HEK293 (cell line): Measurements from ENCODE around the gene KCNAB1.

Experiments used
- CTCF ChIA-PET: fragments of 350-600 bp; formaldehyde crosslinking; extraction: SDS; loops from one replicate; lab custom pipeline; 2021; ENCODE audit warnings: antibody characterized with exemption; lab: Yijun Ruan, JAX
- POLR2A ChIA-PET: fragments of 300-600 bp; formaldehyde crosslinking; extraction: SDS; loops from one replicate; lab custom pipeline; 2020; ENCODE audit warnings: antibody characterized with exemption, inconsistent platforms; lab: Yijun Ruan, JAX
- H3K27ac ChIP-seq: fragments of 200-500 bp; sonication (Bioruptor generic); 2 replicates; pipeline ENCODE4 v1.5.1; 2014; ENCODE audit warnings: low read depth, low read length, control low read depth, inconsistent platforms; ENCODE audit errors: extremely low read depth
- H3K36me3 ChIP-seq, 2 experiments: fragments of 200-500 bp in 1 of 2; sonication (Bioruptor generic) in 1 of 2; 1 replicate in 1 of 2; 2 replicates in 1 of 2; pipeline ENCODE4 v1.5.1; 2014 to 2017; ENCODE audit warnings: inconsistent platforms in 2 of 2, low read length in 2 of 2; ENCODE audit not compliant: control insufficient read depth in 2 of 2, insufficient read depth in 1 of 2
- H3K4me1 ChIP-seq: fragments of 200-500 bp; sonication (Bioruptor generic); 2 replicates; pipeline ENCODE4 v1.5.1; 2014; ENCODE audit warnings: mild to moderate bottlenecking, low read length, inconsistent platforms; ENCODE audit not compliant: control insufficient read depth, insufficient read depth
- H3K4me3 ChIP-seq: 2 replicates; pipeline ENCODE4 v1.5.1; 2011; ENCODE audit warnings: low read depth, mild to moderate bottlenecking, control low read depth, low read length, moderate library complexity
- H3K9me3 ChIP-seq: fragments of 200-500 bp; sonication (Bioruptor generic); 2 replicates; pipeline ENCODE4 v1.5.1; 2014; ENCODE audit warnings: low read depth, low read length, inconsistent platforms; ENCODE audit not compliant: control insufficient read depth, insufficient read depth
- ATF2 ChIP-seq: fragments of 450-650 bp; formaldehyde crosslinking; IDR thresholded peaks from 2 replicates; pipeline ENCODE4 v1.5.1; 2016; ENCODE audit warnings: missing biosample characterization, missing genetic modification characterization, low read depth
- CTCF ChIP-seq: fragments of 450-650 bp; formaldehyde crosslinking; IDR thresholded peaks from 2 replicates; pipeline ENCODE4 v1.5.1; 2016; ENCODE audit warnings: missing biosample characterization, missing genetic modification characterization
- ELK4 ChIP-seq: IDR thresholded peaks from 2 replicates; pipeline ENCODE4 v1.6.1; 2011; ENCODE audit warnings: mild to moderate bottlenecking, low read depth, low read length, borderline replicate concordance
- KLF16 ChIP-seq: fragments of 450-650 bp; formaldehyde crosslinking; IDR thresholded peaks from 2 replicates; pipeline ENCODE4 v1.5.1; 2017; ENCODE audit warnings: missing biosample characterization, missing genetic modification characterization
- MEIS1 ChIP-seq: sonication (generic); formaldehyde crosslinking; IDR thresholded peaks from 2 replicates; pipeline ENCODE4 v1.8.1; 2022; ENCODE audit warnings: missing genetic modification reagents, mild to moderate bottlenecking, borderline replicate concordance
- PRDM1 ChIP-seq: fragments of 450-650 bp; formaldehyde crosslinking; IDR thresholded peaks from 2 replicates; pipeline ENCODE4; 2016; ENCODE audit warnings: missing biosample characterization, missing genetic modification characterization
- SCRT2 ChIP-seq: fragments of 450-650 bp; formaldehyde crosslinking; IDR thresholded peaks from 2 replicates; pipeline ENCODE4 v1.5.1; 2016; ENCODE audit warnings: missing biosample characterization, missing genetic modification characterization
- TSHZ1 ChIP-seq: fragments of 450-650 bp; formaldehyde crosslinking; IDR thresholded peaks from 2 replicates; pipeline ENCODE4 v1.5.1; 2016; ENCODE audit warnings: missing biosample characterization, missing genetic modification characterization, borderline replicate concordance
- ZNF24 ChIP-seq: fragments of 450-650 bp; formaldehyde crosslinking; IDR thresholded peaks from 2 replicates; pipeline ENCODE4 v1.5.1; 2016; ENCODE audit warnings: missing biosample characterization, missing genetic modification characterization
- ZNF26 ChIP-seq: fragments of 450-650 bp; formaldehyde crosslinking; IDR thresholded peaks from 2 replicates; pipeline ENCODE4 v1.5.1; 2016; ENCODE audit warnings: missing biosample characterization, missing genetic modification characterization
- ZNF292 ChIP-seq: fragments of 450-650 bp; formaldehyde crosslinking; IDR thresholded peaks from 2 replicates; pipeline ENCODE4 v1.5.1; 2016; ENCODE audit warnings: low read depth, missing biosample characterization, missing genetic modification characterization, borderline replicate concordance
- ZNF571 ChIP-seq: fragments of 450-650 bp; formaldehyde crosslinking; IDR thresholded peaks from 2 replicates; pipeline ENCODE4 v1.5.0; 2017; ENCODE audit warnings: missing biosample characterization, missing genetic modification characterization
- ZNF837 ChIP-seq: fragments of 450-650 bp; formaldehyde crosslinking; IDR thresholded peaks from 2 replicates; pipeline ENCODE4 v1.5.1; 2016; ENCODE audit warnings: missing biosample characterization, missing genetic modification characterization
- TF ChIP-seq, protein P1 (sequence below): fragments of 450-650 bp; formaldehyde crosslinking; IDR thresholded peaks from 2 replicates; pipeline ENCODE4 v1.5.1; 2016; ENCODE audit warnings: missing biosample characterization, missing genetic modification characterization
- TF ChIP-seq, protein P2 (sequence below): fragments of 450-650 bp; formaldehyde crosslinking; IDR thresholded peaks from 2 replicates; pipeline ENCODE4 v1.5.1; 2016; ENCODE audit warnings: missing biosample characterization, missing genetic modification characterization

KCNAB1 gene

DNA sequence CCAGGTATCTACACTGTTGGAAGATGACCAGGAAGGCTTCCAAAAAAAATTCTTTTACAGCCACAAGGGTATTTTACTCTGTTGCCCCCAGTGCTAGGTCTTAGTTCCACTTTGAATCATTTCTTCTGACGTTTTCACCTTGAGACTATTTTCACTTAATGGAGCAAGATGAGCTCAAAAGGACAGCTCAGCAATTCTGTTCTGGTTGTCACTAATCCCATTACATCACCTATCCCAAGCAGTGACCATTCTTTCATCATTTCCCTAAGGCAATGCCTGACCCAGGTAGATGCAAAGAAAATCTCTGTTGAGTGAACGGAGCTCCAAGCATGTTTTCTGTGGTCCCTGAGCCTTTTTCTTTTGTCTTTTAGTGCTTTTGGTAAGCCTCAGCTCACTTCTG is 210.0 kb downstream of the KCNAB1 start:
- H3K9me3 ChIP-seq = no peaks in the 10 kb centered on the region
- no peak overlapping the region for H3K27ac ChIP-seq
- H3K4me3 ChIP-seq = no peak overlapping the region
- TF ChIP-seq, protein P1, sequence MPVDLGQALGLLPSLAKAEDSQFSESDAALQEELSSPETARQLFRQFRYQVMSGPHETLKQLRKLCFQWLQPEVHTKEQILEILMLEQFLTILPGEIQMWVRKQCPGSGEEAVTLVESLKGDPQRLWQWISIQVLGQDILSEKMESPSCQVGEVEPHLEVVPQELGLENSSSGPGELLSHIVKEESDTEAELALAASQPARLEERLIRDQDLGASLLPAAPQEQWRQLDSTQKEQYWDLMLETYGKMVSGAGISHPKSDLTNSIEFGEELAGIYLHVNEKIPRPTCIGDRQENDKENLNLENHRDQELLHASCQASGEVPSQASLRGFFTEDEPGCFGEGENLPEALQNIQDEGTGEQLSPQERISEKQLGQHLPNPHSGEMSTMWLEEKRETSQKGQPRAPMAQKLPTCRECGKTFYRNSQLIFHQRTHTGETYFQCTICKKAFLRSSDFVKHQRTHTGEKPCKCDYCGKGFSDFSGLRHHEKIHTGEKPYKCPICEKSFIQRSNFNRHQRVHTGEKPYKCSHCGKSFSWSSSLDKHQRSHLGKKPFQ (tag by site-specific recombination) = no peak
- no peak for TF ChIP-seq MEIS1 (CRISPR knock-in tag)
- no peak for TF ChIP-seq KLF16
- 0 out of 2 replicates have a peak, but pooled peaks have one; percentile 6 for TF ChIP-seq ATF2 (tag by site-specific recombination)
- TF ChIP-seq SCRT2 (tag by site-specific recombination) = no peak
- TF ChIP-seq PRDM1 (tag by site-specific recombination) = no peak
- TF ChIP-seq ZNF292 (tag by site-specific recombination) = no peak
- no peak for TF ChIP-seq ELK4
- TF ChIP-seq ZNF24 = no peak
- POLR2A ChIA-PET = no interaction called here
- CTCF ChIA-PET = interaction anchor here (0.9 kb wide), 1 partner anchor 179 kb away, joined by 3 read pairs; no protein-coding TSS in a partner anchor
- no peaks in the 10 kb centered on the region for H3K36me3 ChIP-seq
- H3K4me1 ChIP-seq = no peaks in the 10 kb centered on the region

DNA sequence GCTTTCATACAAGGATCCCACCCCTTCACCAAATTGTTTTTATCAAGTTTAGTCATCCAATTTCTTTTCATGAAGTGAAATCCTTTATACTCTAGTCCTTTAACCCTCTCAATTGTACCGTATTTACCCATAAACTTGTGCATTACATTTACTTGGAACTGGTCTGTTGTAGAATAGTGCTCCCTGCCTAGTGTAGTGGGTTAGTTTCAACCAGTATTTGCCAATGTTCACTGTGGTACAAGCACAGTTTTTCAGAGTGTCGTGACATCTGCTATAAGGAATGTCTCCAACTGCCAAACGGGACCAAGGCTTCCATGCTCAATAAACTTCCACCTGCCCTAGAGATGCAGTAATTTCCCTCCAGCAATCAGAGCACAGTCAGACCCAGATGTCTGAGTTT is 211.9 kb downstream of the KCNAB1 start:
- Histone ChIP-seq H3K4me1 (no peaks in the 10 kb centered on the region), H3K9me3 (no peaks in the 10 kb centered on the region), H3K36me3 (no peaks in the 10 kb centered on the region), H3K4me3 (no peak overlapping the region), H3K27ac (no peak overlapping the region)
- ChIA-PET CTCF (interaction anchor here (0.6 kb wide), 1 partner anchor 123 kb away, joined by 5 read pairs; no protein-coding TSS in a partner anchor), POLR2A (no interaction called here)
- TF ChIP-seq ZNF26 (tag by site-specific recombination) (no peak), ZNF837 (tag by site-specific recombination) (no peak)

- ChIA-PET POLR2A (no interaction called here), CTCF (interaction anchor here (1.4 kb wide), 1 partner anchor 48 kb away, joined by 4 read pairs; no protein-coding TSS in a partner anchor)
- TF ChIP-seq, protein P2, sequence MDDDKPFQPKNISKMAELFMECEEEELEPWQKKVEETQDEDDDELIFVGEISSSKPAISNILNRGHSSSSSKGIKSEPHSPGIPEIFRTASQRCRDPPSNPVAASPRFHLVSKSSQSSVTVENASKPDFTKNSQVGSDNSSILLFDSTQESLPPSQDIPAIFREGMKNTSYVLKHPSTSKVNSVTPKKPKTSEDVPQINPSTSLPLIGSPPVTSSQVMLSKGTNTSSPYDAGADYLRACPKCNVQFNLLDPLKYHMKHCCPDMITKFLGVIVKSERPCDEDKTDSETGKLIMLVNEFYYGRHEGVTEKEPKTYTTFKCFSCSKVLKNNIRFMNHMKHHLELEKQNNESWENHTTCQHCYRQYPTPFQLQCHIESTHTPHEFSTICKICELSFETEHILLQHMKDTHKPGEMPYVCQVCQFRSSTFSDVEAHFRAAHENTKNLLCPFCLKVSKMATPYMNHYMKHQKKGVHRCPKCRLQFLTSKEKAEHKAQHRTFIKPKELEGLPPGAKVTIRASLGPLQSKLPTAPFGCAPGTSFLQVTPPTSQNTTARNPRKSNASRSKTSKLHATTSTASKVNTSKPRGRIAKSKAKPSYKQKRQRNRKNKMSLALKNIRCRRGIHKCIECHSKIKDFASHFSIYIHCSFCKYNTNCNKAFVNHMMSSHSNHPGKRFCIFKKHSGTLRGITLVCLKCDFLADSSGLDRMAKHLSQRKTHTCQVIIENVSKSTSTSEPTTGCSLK (tag by site-specific recombination) = no peak
- TF ChIP-seq TSHZ1 (tag by site-specific recombination) = no peak
- no peak for TF ChIP-seq CTCF
- TF ChIP-seq ZNF571 = no peak
Observed at GRCh38 chr3:156334841-156335545, 214.6 kb downstream of the KCNAB1 start.

More at GRCh38 chr3:156334841-156335545, 214.6 kb downstream of the KCNAB1 start:
- Histone ChIP-seq H3K36me3 (no peaks in the 10 kb centered on the region), H3K4me3 (no peak overlapping the region), H3K4me1 (no peaks in the 10 kb centered on the region), H3K27ac (no peak overlapping the region), H3K9me3 (no peaks in the 10 kb centered on the region)
